ENCODE measurements around the gene PSMG3.

The PSMG3 gene

DNA sequence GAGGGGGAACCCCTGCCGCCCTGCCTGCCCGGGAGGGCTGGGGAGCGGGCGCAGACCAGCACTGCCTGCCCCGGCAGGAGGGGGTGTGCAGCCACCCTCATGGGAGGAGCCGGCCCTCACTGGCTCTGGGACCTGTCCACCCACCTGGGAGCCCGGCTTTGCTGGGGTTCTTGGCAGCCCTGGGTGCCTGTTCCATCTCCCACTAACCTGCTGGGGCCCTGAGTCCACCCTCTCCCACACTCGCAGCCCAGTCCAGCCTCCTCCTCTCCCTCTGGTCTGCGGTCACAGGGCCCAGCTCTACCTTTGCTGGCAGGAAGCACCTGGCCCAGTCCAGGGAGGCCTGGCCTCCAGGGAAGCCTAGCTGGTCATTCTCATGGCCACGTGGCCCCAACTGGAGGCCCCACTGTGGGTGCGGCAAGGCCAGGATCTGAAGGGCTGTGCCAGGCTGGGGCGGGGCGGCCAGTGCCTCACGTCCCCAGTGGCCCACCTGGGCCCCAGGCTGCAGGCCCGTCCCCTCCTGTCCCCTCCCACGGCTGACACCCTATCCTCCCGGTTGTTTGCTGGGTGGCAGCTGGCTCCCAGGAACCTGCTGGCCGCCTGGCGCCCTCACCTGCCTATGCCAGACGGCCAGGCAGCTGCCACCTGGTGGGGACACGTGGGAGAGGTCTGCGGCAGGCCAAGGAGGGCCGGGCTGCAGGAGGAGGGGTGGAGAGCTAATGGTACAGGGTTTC lies 13.9 kb downstream of the PSMG3 start, which contains the start of gene TMEM184A:
TSS of gene TMEM184A (minus strand) at position 393 of the 731 bp plus-strand sequence. CDS start 721 bp downstream, outside the sequence.
- H3K4me3 ChIP-seq (ENCODE audit: low read length) = no peak within 1 kb of the TSS

DNA sequence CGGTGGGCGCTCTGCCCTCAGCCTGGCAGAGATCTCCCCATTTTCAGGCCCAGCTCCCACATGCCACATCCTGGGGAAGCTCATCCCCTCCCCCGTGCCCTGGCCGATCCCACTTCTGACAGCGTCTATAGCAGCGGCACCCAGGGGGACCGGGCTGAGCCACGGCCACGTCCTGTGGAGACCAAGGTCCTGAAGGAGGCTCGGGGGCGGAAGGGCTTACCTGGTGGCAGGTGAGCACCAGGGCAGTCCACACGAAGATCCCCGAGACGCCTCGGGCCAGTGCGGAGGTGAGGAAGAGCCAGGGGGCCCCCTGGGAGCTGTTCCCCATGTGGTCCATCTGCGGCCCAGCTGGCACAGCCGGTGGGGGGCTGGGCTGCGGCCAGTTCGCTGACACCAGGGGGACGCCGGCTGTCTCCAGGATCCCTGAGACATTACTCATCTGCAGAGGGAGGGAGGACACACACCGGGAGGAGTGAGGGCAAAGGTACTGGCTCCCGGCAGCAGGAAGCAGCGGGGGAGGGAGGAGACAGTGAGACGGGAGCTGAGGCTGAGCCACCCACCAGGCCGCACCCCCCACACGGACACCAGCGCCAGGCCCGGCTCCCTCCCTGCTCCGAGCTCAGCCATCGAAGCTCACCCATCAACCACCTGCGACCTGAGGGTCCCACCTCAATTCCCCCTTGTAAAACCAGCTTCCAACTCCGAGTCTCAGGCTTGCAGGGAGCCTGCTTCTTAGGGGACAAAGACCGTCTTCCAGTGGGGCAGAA lies 14.6 kb downstream of the PSMG3 start:
- no peak overlapping the region for H3K4me3 ChIP-seq (ENCODE audit: low read length)
- H3K27me3 ChIP-seq (ENCODE audit: insufficient read depth, low read length) = peaks cover 12% of the 10 kb centered on the region
- peak overlapping the region; percentile 7 for H2AFZ ChIP-seq (ENCODE audit: low read depth, low read length)
- no peaks in the 10 kb centered on the region for H3K9me3 ChIP-seq (ENCODE audit: low read length)
- H3K4me1 ChIP-seq (ENCODE audit: insufficient read depth, low read length) = peaks cover 24% of the 10 kb centered on the region
- H3K36me3 ChIP-seq (ENCODE audit: insufficient read depth, low read length) = no peaks in the 10 kb centered on the region

More for the DNA sequence above, 13.9 kb downstream of the PSMG3 start, which contains the start of gene TMEM184A:
- H3K4me1 ChIP-seq (ENCODE audit: insufficient read depth, low read length) = peaks cover 24% of the 10 kb centered on the region
- peaks cover 12% of the 10 kb centered on the region for H3K27me3 ChIP-seq (ENCODE audit: insufficient read depth, low read length)
- peak within 1 kb of the TSS; percentile 7 for H2AFZ ChIP-seq (ENCODE audit: low read depth, low read length)
- H3K36me3 ChIP-seq (ENCODE audit: insufficient read depth, low read length) = no peaks in the 10 kb centered on the region
- H3K9me3 ChIP-seq (ENCODE audit: low read length) = no peaks in the 10 kb centered on the region

DNA sequence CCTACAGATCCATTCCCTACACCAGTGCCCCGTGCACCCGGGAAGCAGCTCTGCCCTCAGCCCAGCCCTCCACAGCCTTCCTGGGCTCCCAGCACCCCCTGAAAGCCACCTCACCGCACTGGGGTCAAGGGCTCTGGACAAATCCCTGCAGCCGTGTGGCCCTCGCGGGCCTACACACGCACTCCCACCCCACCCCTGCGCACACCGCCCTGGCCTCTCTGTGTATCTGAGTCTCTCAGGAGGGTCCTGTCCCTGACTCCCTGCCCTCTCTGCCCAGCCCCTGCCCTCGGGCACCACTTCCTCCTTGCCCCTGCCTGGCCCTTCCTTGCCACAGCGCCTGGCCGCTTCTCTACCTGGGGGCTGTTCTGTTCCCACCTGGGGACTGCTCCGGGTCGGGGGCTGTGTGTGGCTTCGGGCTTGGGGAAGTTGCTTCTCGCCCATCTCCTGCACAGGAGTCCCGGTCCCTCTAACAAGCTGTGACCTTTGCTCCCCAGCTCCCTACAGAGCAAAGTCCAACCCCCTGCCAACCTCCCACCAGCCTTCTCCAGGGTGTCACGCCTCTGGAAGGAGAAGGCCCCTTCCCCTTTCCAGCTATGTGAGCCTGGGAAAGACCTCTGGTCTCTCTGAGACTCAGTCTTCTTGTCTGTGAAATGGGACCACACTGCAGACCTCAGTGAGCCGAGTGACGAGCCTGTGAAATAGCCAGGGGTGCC lies 15.3 kb downstream of the PSMG3 start:
- Histone ChIP-seq H3K4me1 (ENCODE audit: insufficient read depth, low read length) (peaks cover 18% of the 10 kb centered on the region), H3K27me3 (ENCODE audit: insufficient read depth, low read length) (peaks cover 9% of the 10 kb centered on the region), H2AFZ (ENCODE audit: low read depth, low read length) (no peak overlapping the region), H3K4me3 (ENCODE audit: low read length) (no peak overlapping the region), H3K36me3 (ENCODE audit: insufficient read depth, low read length) (no peaks in the 10 kb centered on the region), H3K9me3 (ENCODE audit: low read length) (no peaks in the 10 kb centered on the region)

DNA sequence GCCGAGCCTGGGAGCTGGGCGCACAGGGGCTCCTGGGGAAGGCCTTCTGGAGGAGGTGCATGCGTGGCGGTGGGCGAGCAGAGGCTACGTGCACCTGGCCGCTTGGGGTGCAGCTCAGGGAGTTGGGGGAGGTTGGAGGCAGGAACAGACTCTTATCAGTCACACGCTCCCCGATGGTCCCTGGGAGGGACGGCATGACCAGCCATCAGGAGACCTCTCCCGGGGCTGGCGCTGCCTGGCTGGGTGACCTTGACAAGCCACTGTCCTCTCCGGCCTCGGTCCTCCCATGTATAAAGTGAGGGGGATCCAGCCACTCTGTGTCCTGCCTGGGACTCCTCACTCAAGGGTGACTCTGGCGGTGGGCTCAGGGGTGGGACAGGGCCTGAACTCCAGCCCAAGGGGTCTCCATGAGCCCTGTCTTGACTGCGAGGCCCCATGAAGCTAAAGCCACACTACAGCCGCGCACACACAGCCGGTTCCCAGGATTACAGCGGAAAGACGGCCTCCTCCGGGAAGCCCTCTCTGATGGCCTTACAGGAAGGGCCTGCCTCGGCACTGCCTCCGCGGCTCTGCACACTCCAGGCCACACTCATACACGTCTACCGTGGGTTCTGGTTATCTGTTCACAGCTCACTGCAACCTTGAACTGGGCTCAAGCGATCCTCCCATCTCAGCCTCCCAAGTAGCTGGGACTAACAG lies 16.2 kb downstream of the PSMG3 start:
- Histone ChIP-seq H3K36me3 (ENCODE audit: insufficient read depth, low read length) (no peaks in the 10 kb centered on the region), H3K9me3 (ENCODE audit: low read length) (no peaks in the 10 kb centered on the region), H3K4me3 (ENCODE audit: low read length) (no peak overlapping the region), H3K27me3 (ENCODE audit: insufficient read depth, low read length) (peaks cover 14% of the 10 kb centered on the region), H2AFZ (ENCODE audit: low read depth, low read length) (no peak overlapping the region), H3K4me1 (ENCODE audit: insufficient read depth, low read length) (peaks cover 14% of the 10 kb centered on the region)

DNA sequence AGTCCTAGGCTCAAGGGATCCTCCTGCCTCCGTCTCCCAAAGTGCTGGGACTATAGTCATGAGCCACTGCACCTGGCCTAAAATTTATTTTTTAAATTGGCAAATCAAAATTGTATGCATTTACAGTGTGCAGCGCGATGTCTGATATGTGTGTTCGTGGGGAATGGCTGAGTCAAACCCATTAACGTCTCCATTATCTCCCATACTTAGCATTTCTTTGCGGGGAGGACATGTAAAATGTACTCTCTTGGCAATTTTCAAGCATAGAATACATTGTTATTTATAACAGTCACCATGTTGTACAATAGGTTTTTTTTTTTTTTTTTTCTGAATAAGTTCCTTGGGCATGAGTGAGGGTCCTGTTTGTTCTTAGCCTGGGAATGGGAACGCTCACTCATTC lies 17.6 kb downstream of the PSMG3 start:
- H3K27me3 ChIP-seq (ENCODE audit: insufficient read depth, low read length) = peaks cover 21% of the 10 kb centered on the region
- H3K4me3 ChIP-seq (ENCODE audit: low read length) = no peak overlapping the region
- no peak overlapping the region for H2AFZ ChIP-seq (ENCODE audit: low read depth, low read length)

DNA sequence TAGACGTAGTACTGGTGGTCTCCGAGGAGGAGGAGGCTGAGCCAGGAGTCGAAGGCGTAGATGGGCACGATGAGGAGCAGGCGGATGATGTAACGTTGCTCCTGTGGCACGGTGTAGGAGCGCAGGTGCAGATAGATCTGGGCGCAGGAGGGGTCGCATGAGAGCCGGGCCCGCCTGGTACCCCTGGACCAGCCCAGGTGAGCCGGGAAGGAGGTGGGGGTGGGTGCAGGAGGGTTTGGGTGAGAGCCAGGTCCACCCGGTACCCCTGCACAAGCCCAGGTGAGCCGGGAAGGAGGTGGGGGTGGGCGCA lies 19.0 kb downstream of the PSMG3 start:
- peaks cover 16% of the 10 kb centered on the region for H3K27me3 ChIP-seq (ENCODE audit: insufficient read depth, low read length)
- no peak overlapping the region for H3K4me3 ChIP-seq (ENCODE audit: low read length)
- H3K36me3 ChIP-seq (ENCODE audit: insufficient read depth, low read length) = no peaks in the 10 kb centered on the region
- H2AFZ ChIP-seq (ENCODE audit: low read depth, low read length) = no peak overlapping the region
- H3K4me1 ChIP-seq (ENCODE audit: insufficient read depth, low read length) = peaks cover 9% of the 10 kb centered on the region
- no peaks in the 10 kb centered on the region for H3K9me3 ChIP-seq (ENCODE audit: low read length)

More for the DNA sequence above, 17.6 kb downstream of the PSMG3 start:
- Histone ChIP-seq H3K4me1 (ENCODE audit: insufficient read depth, low read length) (peaks cover 12% of the 10 kb centered on the region), H3K36me3 (ENCODE audit: insufficient read depth, low read length) (no peaks in the 10 kb centered on the region), H3K9me3 (ENCODE audit: low read length) (no peaks in the 10 kb centered on the region)

DNA sequence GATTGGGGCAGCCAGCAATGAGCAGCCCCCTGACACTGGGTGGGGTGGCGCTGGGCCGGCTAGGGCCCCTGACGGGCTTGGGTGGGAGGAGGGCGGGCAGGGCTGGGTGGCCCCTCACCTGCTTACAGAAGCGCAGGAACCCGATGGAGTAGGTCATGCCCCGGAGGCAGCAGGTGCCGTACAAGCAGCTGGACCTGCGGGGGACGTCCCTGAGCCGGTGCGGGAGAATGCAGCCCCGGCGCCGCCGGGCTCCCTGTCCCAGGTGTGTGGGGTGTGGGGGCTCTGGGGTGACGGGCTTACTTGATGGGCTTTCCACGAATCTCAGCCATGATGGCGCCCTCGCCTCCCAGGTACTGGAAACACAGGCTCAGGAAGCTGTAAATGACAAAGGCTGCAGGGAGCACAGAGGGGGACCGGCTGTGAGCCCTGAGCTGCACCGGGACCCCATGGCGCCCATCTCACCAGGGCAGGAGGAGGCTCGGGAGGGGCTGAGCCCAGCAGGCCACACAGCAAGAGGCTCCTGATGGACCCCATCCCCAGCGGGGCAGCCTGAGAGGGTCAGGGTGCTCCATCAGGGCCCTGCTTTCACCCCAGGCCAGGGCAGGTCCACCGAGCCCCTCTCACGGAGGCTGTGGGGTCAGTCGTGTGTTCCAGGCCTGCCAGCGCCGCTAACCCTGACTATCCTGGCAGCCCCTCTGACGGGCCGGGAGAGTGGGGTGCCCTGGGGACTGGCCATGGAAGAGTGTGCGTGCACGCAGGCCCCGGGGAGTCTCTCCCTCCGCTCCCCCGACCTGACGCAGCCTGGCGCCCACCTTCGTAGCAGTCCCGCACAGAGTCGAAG lies 19.6 kb downstream of the PSMG3 start:
- Histone ChIP-seq H2AFZ (ENCODE audit: low read depth, low read length) (no peak overlapping the region), H3K4me1 (ENCODE audit: insufficient read depth, low read length) (peaks cover 3% of the 10 kb centered on the region), H3K4me3 (ENCODE audit: low read length) (no peak overlapping the region), H3K36me3 (ENCODE audit: insufficient read depth, low read length) (no peaks in the 10 kb centered on the region), H3K9me3 (ENCODE audit: low read length) (no peaks in the 10 kb centered on the region), H3K27me3 (ENCODE audit: insufficient read depth, low read length) (peaks cover 11% of the 10 kb centered on the region)

DNA sequence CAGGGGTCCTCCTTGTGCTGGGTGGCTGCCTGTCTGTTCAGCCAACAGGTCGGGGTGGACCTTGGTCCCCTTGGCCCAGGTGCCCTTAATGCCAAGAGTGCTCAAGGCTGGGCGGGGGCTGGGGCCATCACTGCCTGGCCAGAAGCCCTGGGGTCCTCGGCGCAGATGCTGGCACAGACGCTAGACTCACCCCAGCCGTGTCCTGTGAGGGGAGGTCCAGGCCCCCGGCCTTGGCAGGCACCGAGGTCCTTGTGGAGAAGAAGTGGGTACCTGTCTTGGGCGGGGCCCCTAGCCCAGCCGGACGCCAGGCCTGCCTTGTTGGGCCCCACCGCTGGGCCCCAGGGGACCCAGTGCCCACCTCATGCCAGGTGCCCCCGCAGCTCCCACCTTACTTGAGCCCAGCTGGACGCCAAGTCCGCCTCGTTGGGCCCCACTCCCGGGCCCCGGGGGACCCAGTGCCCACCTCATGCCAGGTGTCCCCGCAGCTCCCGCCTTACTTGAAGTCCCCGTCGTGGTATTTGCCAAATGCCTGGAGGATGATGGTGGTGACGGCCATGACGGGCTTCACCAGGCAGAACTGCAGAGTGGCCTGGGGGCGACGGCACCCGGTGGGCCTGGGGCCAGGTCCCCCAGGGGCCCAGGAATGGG lies 20.4 kb downstream of the PSMG3 start:
- peaks cover 11% of the 10 kb centered on the region for H3K27me3 ChIP-seq (ENCODE audit: insufficient read depth, low read length)
- no peaks in the 10 kb centered on the region for H3K4me1 ChIP-seq (ENCODE audit: insufficient read depth, low read length)
- no peaks in the 10 kb centered on the region for H3K36me3 ChIP-seq (ENCODE audit: insufficient read depth, low read length)
- H2AFZ ChIP-seq (ENCODE audit: low read depth, low read length) = no peak overlapping the region
- H3K9me3 ChIP-seq (ENCODE audit: low read length) = no peaks in the 10 kb centered on the region
- no peak overlapping the region for H3K4me3 ChIP-seq (ENCODE audit: low read length)

DNA sequence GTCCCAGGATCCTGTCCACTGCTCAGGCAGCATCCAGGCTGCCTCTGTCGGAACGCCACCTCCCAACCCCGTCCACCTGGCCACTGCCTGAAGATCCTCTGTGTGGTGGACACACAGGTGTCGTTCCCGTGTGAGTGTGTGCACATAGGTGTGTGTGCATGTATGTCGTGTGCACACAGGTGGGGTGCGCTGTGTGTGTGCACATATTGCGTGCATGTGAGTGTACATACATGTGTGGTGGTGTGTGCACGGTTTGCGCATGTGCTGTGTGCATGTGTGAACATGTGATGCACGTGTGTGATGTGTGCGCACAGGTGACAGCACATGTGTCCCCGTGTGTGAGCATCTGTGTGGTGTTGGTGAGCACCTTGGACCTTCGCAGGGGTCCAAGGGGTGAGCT lies 20.9 kb downstream of the PSMG3 start:
- Histone ChIP-seq H3K4me1 (ENCODE audit: insufficient read depth, low read length) (no peaks in the 10 kb centered on the region), H2AFZ (ENCODE audit: low read depth, low read length) (no peak overlapping the region), H3K27me3 (ENCODE audit: insufficient read depth, low read length) (peaks cover 11% of the 10 kb centered on the region), H3K36me3 (ENCODE audit: insufficient read depth, low read length) (no peaks in the 10 kb centered on the region), H3K9me3 (ENCODE audit: low read length) (no peaks in the 10 kb centered on the region), H3K4me3 (ENCODE audit: low read length) (no peak overlapping the region)

DNA sequence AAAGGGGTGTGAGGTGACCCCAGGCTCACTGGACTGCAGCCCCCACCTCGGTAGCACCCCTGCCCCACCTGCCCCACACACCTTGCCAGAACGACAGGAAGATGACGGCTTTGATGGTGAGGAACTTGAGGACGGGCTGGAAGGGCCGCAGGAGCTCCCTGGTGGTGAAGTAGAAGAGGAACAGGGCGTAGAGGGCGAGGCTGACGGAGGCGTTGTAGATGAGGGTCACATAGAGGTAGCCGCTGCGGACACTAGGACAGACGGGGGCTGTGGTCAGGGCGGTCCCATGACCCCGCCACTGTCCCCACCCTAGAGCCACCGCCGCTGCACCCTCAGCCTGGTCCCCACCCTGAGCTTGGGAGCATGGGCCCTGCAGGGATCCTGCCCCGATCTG lies 21.4 kb downstream of the PSMG3 start:
- peaks cover 11% of the 10 kb centered on the region for H3K27me3 ChIP-seq (ENCODE audit: insufficient read depth, low read length)
- no peak overlapping the region for H3K4me3 ChIP-seq (ENCODE audit: low read length)
- no peaks in the 10 kb centered on the region for H3K36me3 ChIP-seq (ENCODE audit: insufficient read depth, low read length)
- no peaks in the 10 kb centered on the region for H3K9me3 ChIP-seq (ENCODE audit: low read length)
- no peak overlapping the region for H2AFZ ChIP-seq (ENCODE audit: low read depth, low read length)
- H3K4me1 ChIP-seq (ENCODE audit: insufficient read depth, low read length) = no peaks in the 10 kb centered on the region

DNA sequence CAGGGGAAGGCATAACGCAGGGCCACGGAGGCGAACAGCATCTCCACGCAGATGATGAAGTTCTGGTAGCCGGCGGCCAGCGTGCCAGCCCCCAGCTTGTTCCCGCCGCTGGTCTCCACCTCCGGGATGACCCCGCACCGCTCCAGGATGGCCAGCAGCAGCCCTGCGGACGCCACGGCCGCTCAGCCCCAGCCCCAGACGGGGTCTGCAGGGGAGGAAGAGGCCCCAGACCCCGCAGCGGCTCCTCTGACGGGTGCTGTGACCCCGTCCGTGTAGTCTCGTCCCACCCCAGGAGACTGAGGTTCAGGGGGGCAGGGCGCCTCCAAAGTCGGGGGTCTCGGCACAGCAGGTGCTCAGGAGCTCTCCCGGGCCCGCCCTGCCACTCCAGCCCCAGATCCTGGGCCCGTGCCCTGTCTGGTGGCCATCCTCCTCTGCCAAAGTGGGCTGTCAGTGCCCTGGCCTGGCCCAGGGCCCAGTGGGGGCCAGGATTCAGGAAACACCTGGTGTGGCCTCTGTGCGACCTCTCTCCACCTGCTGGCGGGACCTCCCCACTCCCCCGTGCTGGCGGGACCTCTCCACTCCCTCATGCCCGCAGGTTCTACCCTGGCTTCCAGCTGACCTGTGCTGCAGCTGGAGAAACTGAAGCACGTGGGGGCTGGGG lies 21.9 kb downstream of the PSMG3 start:
- Histone ChIP-seq H3K4me1 (ENCODE audit: insufficient read depth, low read length) (peaks cover 2% of the 10 kb centered on the region), H3K4me3 (ENCODE audit: low read length) (no peak overlapping the region), H2AFZ (ENCODE audit: low read depth, low read length) (no peak overlapping the region), H3K36me3 (ENCODE audit: insufficient read depth, low read length) (no peaks in the 10 kb centered on the region), H3K27me3 (ENCODE audit: insufficient read depth, low read length) (peaks cover 11% of the 10 kb centered on the region), H3K9me3 (ENCODE audit: low read length) (no peaks in the 10 kb centered on the region)

Data from neuron (in vitro differentiated cells).